GM21367 (cell line): ENCODE results near the gene SPHK1.

Experiments
- ATAC-seq: cut with Tn5 transposase; IDR thresholded peaks from one replicate; pipeline ENCODE4 v1.9.1; 2021; ENCODE audit not compliant: unreplicated experiment

Gene SPHK1

DNA sequence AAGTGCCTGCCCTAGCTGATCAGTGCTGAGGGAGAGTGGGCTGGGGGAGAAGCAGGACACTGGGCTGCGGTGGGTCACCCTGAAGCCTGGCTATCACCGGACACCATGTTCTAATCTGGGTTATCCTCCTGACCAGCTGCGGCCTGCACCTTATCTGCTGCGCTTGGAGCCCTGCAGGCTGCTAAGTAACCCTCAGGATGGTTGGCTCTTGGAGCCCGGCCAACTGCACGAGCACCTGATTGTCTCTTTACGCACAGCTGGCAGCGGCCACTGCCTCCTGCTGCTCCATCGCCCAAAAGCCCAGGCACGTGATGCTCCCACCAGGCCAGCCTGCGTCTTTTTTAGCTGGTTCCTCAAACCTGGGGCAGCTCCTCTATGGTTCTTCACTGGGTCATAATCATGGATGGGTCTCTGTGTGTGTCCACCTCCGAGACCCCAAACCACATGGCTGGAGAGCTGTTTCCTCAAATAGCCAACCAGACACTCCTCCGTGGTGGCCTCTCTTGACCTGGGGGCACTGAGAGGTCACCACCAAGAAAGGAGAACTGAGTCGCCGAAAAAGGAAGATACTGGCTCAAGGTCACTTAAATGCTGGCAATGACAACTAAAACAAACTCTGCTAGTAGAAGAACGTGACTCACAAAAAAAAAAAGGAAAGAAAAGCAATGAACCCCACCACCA lies 21.7 kb downstream of the SPHK1 start:
- no peak for ATAC-seq

DNA sequence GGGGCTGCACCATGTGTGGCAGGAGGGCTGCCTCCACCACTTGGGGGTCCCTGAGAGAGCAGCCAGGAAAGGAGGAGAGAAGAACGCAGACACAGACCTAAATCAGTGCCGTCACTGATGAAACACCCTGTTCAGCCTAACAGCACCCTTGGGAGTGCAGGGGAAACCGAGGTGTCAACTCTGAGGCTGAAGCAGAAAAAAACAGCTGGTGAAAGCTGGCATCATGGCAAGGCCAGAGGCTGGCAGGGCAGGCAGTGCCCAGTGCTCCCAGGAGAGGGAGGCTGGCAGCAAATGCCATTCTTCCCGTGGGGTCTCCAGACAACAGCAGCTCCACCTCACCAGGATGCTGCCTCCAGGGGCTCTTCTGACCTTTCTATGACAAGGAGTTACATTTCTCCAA lies 23.1 kb downstream of the SPHK1 start:
- no peak for ATAC-seq

DNA sequence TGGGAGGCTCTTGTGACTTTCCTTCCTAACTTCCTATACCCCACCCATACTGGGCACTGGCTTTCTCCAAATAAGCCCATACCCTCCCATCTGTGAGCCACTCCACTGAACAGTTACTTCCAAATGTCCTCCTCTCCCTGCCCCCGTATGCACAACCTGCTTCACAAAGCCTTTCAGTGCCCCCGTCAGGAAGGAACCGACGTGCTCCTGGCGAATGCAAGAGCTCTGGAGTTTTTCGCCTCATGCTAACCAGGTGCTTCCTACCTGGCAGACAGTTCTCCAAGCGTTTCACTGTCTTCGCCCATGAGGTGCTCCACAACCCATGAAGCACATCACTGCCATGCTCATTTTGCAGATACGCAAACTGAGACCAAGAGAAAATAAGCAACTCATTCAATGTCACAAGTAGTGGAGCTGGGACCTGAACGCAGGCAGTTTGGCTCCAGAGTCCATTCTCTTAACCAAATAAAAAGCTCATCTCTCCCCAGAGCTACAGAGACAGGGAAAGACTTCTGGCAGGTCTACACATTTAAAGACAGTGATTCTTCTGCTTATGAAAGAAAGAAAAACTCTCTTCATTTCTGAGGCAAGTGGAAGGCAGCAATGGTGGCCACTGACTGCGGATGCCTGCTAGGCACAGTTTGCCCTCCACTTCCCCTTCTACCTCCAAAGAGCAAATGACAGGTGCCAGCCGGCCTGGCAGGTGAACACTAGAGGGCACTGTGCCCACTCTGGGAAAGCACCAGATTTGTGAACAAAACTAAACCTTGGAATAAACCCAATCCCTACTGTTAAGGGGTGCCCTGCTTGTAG lies 23.8 kb downstream of the SPHK1 start:
- no peak for ATAC-seq

GRCh38 chr17:76410328-76410965 lies 26.0 kb downstream of the SPHK1 start:
- no peak for ATAC-seq

- no peak for ATAC-seq
Measured at GRCh38 chr17:76411247-76411646, 26.8 kb downstream of the SPHK1 start.

DNA sequence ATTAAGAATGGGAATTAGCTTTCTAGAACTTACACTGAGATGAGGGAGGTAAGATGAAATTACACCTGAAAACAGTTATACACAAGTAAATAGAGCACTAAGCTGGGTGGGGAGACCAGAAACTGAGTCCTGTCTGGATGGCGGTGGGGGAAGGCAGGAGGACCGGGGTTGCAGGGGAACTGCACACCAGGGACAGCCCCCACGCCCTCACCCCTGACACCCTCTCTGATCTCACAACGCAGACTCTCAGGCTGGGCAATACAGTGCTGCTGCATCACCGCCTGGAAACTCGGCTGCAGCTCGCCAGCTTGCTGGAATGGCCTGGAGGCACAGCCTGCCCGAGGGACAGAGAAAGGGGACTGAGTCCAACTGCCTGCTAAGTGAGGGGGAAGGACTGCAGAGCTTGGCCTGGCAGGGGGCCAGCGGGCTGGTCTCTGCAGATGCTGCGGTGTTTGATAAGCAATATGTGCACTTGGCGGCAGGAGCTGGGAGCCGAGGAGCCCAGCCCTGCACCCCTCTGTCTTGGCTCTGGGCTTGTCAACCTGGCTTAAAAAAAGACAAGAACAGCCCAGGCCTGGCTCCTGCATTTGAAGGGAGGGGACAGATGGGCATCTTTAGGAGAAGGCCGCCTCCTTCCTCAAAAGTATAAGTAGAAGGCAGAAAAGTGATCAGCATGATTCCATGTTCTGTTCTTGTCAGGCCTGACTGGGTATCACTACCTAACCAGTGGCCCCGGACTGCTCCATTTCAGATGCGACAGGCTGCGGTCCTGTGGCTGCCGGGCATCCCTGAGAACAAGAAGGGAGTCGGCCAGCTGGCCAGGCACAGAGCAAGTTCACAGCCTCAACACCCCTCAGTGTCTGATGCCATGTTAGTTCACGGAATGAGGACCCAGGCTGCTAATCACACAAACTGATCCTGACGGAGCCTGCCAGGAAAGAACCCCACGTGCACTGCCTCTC lies 30.2 kb downstream of the SPHK1 start:
- no peak for ATAC-seq

GRCh38 chr17:76415786-76416185 lies 31.4 kb downstream of the SPHK1 start:
- no peak for ATAC-seq

DNA sequence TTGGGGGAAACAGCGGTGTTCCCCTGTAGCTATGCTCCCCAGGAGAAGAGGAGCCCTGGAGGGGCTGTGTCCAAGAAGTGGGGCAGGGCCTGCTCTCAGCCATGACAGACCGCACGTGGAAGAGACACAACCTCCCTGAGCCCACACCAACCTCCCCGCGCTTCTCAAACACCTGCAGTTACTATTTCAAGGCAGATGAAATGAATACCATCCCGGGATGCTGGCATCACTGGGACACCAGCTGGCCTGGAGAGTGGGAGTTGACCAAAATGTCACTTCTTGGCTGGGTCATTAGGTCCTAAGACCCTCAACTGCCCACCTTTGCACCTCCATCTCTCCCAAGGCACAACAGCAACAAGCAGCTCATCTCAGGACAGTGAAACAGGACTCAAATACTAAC lies 32.0 kb downstream of the SPHK1 start:
- ATAC-seq = no peak

DNA sequence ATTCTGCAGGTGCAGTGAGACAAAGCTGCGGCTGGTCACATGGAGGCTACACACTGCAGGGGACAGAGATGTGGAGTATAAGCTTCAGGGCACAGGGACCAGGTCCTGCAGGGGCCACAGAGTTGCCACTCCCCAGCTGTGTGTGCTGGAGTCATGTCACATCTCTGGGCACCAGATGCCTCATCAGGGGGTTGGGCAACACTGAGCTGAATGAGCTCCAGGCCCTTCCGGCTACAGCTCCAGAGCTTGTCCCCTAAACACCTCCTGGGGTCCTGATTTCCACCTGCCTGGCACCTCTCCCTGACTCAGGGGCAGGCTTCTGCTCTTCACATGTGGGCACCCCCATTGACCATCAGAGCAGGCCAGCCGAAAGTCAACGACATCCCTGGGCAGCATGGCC lies 32.5 kb downstream of the SPHK1 start:
- no peak for ATAC-seq

GRCh38 chr17:76417499-76418143 lies 33.2 kb downstream of the SPHK1 start:
- no peak for ATAC-seq

DNA sequence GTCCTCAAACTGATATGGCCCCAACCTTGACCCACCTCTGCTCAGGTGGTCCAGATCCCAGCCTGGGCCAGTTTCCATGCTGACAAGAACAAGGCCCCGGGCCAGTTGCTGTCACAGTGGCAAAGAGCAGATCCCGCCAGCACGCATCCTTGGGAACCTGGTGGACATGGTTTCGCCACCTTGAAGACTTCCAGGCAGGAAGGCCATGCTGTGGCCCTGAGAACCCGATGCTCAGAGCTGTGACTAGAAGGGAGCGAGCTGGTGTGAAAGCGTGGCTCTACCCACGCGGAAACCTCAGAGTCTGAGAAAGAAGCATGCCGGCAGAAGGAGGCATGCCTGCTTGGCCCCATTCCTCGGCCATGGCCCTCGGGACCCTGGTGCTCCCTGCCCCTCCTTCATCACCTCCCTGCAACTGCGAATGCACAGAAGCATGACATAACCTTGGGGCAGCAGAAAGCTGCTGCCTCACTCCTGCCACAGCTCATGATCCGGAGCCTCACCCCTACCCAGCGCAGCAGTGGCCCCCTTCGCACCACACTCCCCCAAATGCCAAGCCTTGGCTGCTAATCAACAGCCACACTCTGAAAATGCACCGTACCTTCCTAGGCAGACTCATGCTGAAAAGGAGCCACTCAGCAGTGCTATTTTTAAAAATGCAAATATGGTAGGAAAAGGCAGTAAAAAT lies 35.3 kb downstream of the SPHK1 start:
- no peak for ATAC-seq

DNA sequence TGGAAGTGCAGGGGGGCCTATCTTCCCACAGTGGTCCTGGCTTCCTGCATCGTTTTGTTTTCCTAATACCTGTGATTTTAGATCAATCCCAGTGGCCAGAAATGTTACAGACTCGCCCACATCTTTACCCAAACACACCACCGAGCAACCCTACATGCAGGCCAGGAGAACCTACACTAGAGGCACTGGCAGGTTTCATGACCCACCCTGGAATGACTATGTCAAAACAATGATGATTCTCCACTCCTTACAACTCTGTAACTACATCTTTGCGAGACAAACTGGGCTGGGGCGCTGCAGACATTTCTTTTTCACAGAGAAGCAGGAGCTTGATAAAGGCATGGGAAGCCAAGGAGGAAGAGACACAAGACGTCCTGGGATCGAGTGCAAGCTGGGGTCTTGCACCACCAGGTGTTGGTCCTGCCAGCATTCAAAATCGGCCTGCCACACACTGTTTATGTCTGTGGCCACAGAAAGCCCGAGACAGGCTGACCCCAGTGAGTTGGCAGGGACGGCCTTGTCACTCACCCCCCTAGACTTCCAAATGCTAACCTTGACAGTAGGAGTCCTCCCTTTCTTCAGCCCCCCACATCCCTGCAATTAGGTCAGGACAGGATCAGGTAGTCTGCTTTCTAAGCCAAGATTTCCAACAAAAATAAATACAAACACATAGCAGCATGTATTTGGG lies 36.1 kb downstream of the SPHK1 start:
- no peak for ATAC-seq

- no peak for ATAC-seq
Measured at GRCh38 chr17:76421044-76421407, 36.6 kb downstream of the SPHK1 start.

GRCh38 chr17:76422406-76422805 lies 38.0 kb downstream of the SPHK1 start:
- ATAC-seq = no peak

DNA sequence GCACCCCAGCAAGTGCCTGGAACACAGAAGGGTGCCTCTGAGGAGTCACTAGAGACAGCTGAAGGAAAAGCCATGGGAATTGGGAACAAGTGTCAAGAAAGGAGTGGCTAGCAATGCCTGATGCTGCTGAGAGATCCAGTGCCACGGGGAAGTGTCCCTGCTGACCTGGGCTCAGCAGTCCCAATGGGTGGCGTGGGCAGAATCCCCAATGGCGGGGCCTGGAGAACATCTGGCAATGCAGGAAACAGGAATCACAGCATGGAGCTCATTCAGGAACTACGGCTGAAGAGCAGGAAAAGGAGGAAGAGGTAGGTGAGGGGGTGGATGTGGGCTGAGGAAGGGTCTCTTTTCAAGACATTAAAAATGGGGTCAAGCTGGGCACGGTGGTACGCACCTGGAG lies 38.5 kb downstream of the SPHK1 start:
- no peak for ATAC-seq

GRCh38 chr17:76426853-76427252 lies 42.4 kb downstream of the SPHK1 start:
- ATAC-seq = no peak

GRCh38 chr17:76427501-76428231 lies 43.3 kb downstream of the SPHK1 start:
- no peak for ATAC-seq

DNA sequence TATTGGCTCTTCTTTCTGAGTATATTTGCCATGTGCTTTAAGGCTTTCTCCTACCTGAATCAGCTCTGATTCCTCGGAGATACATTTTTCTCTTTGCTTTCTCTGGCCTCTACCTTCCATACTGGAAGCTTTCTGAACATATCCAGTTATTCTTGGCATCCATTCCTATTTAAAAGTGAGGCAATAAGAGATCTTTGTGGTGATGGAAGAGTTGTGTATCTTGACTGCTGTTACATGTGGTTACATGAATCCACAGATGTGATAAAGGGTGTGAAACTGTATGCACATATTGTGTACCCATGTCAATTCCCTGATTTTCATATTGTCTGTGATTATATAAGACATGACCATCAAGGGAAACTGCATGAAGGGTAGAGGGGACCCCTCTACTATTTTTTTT lies 44.1 kb downstream of the SPHK1 start:
- no peak for ATAC-seq

DNA sequence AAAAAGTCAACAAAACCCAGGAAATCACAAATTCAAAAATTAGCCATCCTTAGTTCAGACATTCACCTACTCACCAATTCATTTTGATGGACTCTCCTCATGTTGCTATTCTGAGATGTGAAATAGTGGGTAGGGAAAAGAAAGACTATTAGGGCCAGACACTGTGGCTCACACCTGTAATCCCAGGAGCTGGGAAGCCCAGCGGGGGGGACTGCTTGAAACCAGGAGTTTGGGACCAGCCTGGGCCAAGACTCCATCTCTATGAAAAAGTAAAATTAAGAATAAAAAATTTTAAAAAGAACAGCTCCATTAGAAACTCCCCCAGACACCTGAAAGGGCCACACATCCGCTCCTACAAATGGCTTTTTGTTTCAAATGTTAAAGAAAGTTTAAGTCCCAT lies 47.1 kb downstream of the SPHK1 start:
- no peak for ATAC-seq
